Measurements from ENCODE around the gene RALA.

Gene RALA

GRCh38 chr7:39678930-39679709, 55.7 kb downstream of the RALA start:
- TF ChIP-seq CTCF (IDR thresholded peaks at IDR 0.05): no peak

- no peak for TF ChIP-seq CTCF (IDR thresholded peaks at IDR 0.05)
Measured at GRCh38 chr7:39681887-39682441, 58.6 kb downstream of the RALA start.

- TF ChIP-seq CTCF (IDR thresholded peaks at IDR 0.05): no peak
Measured at GRCh38 chr7:39683216-39683845, 60.0 kb downstream of the RALA start.

GRCh38 chr7:39686261-39686924, 63.0 kb downstream of the RALA start:
- no peak for TF ChIP-seq CTCF (IDR thresholded peaks at IDR 0.05)

- TF ChIP-seq CTCF (IDR thresholded peaks at IDR 0.05): no peak
Measured at GRCh38 chr7:39688611-39689480, 65.5 kb downstream of the RALA start.

- no peak for TF ChIP-seq CTCF (IDR thresholded peaks at IDR 0.05)
Measured at GRCh38 chr7:39691821-39692220, 68.4 kb downstream of the RALA start.

GRCh38 chr7:39693812-39694211, 70.4 kb downstream of the RALA start:
- TF ChIP-seq CTCF (IDR thresholded peaks at IDR 0.05): no peak

Measured in LNCAP (cell line).